ENCODE data around the gene FSIP1.

- TF ChIP-seq, protein P1, sequence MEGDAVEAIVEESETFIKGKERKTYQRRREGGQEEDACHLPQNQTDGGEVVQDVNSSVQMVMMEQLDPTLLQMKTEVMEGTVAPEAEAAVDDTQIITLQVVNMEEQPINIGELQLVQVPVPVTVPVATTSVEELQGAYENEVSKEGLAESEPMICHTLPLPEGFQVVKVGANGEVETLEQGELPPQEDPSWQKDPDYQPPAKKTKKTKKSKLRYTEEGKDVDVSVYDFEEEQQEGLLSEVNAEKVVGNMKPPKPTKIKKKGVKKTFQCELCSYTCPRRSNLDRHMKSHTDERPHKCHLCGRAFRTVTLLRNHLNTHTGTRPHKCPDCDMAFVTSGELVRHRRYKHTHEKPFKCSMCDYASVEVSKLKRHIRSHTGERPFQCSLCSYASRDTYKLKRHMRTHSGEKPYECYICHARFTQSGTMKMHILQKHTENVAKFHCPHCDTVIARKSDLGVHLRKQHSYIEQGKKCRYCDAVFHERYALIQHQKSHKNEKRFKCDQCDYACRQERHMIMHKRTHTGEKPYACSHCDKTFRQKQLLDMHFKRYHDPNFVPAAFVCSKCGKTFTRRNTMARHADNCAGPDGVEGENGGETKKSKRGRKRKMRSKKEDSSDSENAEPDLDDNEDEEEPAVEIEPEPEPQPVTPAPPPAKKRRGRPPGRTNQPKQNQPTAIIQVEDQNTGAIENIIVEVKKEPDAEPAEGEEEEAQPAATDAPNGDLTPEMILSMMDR (IDR thresholded peaks at IDR 0.05): no peak
- TF ChIP-seq POLR2A (IDR thresholded peaks at IDR 0.05): no peak
Measured at GRCh38 chr15:39594446-39595337, 187.9 kb downstream of the FSIP1 start.

Measured in lower leg skin (tissue), 3 donors.